OCI-LY1 (cell line): ENCODE results near the gene GIPC3.

Experiments used
- EZH2 ChIP-seq: fragments of 200-600 bp; sonication (generic), shearing (Covaris generic); IDR thresholded peaks from 2 replicates; pipeline ENCODE4 v1.8.0; 2017; ENCODE audit warnings: borderline replicate concordance, mixed run types, mild to moderate bottlenecking, antibody characterized with exemption, low read length, moderate library complexity, mixed read lengths
- TF ChIP-seq, protein P1 (sequence below): fragments of 200-600 bp; sonication (generic), shearing (Covaris generic); IDR thresholded peaks from 2 replicates; pipeline ENCODE4 v1.5.1; 2017; ENCODE audit warnings: mild to moderate bottlenecking, antibody characterized with exemption, low read length, moderate library complexity, mixed read lengths

DNA sequence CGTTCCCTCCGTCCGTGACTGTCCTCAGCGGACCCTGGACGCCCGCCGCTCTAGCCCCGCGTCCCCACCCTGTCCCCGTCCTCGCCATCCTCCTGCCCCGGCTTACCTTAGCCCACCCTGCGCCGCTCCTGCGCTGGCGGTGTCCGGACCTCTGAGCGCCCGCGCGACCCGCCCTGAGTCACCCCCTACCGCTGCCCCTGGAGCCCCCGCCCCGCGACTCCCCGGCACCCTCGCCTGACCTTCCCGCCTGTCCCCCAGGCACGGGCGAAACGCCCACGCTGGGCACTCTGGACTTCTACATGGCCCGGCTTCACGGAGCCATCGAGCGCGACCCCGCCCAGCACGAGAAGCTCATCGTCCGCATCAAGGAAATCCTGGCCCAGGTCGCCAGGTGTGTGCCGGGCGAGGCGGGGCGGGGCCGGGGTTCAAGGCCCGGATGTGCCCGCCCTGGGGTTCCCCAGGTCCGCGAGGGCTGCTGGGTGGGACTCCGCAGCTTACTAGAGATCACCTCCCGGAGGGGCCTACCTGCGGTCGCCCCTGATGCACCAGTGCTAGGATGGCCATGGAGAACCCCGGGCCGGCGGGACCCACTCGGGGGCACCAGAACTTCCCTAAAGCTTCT, 7.4 kb upstream of the GIPC3 start:
- no peak for TF ChIP-seq EZH2
- TF ChIP-seq, protein P1, sequence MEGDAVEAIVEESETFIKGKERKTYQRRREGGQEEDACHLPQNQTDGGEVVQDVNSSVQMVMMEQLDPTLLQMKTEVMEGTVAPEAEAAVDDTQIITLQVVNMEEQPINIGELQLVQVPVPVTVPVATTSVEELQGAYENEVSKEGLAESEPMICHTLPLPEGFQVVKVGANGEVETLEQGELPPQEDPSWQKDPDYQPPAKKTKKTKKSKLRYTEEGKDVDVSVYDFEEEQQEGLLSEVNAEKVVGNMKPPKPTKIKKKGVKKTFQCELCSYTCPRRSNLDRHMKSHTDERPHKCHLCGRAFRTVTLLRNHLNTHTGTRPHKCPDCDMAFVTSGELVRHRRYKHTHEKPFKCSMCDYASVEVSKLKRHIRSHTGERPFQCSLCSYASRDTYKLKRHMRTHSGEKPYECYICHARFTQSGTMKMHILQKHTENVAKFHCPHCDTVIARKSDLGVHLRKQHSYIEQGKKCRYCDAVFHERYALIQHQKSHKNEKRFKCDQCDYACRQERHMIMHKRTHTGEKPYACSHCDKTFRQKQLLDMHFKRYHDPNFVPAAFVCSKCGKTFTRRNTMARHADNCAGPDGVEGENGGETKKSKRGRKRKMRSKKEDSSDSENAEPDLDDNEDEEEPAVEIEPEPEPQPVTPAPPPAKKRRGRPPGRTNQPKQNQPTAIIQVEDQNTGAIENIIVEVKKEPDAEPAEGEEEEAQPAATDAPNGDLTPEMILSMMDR, result no peak
